ENCODE data around the gene CDH8. TPM values are rescaled to one million over a fixed set of nuclear protein-coding genes. Genes with fewer than 3 reads are reported as not detected.

Gene CDH8
- total and polyA plus RNA-seq, 12 donors = 0.03 to 9.2 (median 0.40) TPM; not detected in 8

DNA sequence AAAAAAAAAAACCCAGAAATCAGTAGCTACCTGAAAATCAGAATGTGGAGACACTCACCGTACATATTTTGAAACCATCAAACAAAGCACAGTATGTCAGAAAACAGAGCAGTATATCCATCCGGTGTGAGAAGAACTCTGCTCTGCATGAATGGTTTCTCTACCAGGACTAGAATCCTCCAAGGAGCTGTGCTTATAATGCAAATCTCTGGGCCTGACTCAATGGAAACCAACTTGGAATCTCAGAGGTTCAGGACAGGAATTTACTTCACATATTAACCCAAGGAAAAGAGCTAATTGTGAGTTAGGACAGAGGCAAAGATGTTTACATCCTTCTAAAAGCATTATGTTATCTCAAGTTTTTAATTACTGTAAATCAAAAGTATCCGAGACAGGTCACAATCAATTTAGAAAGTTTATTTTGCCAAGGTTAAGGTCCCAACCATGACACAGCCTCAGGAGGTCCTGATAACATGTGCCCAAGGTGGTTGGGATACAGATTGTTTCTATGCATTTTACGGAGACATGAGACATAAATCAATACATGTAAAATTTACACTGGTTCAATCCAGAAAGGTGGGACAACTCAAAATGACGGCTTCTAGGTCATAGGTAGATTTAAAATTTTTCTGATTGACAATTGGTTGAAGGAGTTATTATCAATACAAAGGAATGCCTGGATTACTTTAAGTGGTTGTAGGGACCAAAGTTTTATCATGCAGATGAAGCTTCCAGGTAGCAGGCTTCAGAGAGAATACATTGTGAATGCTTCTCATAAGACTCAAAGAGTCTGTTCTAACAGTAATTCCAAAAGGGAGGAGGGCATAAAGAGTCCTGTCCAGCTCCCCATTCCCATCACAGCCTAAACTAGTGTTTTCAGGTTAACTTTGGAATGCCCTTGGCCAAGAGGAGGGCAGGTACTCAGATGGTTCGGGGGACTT is 164.1 kb downstream of the CDH8 start:
- no peaks in the 10 kb centered on the region for H3K27me3 ChIP-seq
- DNase-seq = no peak
- no peaks in the 10 kb centered on the region for H3K4me1 ChIP-seq (replicated peaks in 1 of 2)
- 84 to 87% (median 86%) methylated on average over 6 of the region's 6 CpGs for WGBS, 4 donors
- H3K4me3 ChIP-seq = no peak overlapping the region
- intact Hi-C loops (cut with DNase I) = no loop called here
- no peaks in the 10 kb centered on the region for H3K36me3 ChIP-seq (replicated peaks in 1 of 2)
- no peak overlapping the region for H3K27ac ChIP-seq
- TF ChIP-seq, protein P1, sequence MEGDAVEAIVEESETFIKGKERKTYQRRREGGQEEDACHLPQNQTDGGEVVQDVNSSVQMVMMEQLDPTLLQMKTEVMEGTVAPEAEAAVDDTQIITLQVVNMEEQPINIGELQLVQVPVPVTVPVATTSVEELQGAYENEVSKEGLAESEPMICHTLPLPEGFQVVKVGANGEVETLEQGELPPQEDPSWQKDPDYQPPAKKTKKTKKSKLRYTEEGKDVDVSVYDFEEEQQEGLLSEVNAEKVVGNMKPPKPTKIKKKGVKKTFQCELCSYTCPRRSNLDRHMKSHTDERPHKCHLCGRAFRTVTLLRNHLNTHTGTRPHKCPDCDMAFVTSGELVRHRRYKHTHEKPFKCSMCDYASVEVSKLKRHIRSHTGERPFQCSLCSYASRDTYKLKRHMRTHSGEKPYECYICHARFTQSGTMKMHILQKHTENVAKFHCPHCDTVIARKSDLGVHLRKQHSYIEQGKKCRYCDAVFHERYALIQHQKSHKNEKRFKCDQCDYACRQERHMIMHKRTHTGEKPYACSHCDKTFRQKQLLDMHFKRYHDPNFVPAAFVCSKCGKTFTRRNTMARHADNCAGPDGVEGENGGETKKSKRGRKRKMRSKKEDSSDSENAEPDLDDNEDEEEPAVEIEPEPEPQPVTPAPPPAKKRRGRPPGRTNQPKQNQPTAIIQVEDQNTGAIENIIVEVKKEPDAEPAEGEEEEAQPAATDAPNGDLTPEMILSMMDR (IDR thresholded peaks at IDR 0.05) = no peak
- TF ChIP-seq POLR2A (IDR thresholded peaks at IDR 0.05) = no peak
- H3K9me3 ChIP-seq (replicated peaks in 1 of 3) = no peaks in the 10 kb centered on the region

DNA sequence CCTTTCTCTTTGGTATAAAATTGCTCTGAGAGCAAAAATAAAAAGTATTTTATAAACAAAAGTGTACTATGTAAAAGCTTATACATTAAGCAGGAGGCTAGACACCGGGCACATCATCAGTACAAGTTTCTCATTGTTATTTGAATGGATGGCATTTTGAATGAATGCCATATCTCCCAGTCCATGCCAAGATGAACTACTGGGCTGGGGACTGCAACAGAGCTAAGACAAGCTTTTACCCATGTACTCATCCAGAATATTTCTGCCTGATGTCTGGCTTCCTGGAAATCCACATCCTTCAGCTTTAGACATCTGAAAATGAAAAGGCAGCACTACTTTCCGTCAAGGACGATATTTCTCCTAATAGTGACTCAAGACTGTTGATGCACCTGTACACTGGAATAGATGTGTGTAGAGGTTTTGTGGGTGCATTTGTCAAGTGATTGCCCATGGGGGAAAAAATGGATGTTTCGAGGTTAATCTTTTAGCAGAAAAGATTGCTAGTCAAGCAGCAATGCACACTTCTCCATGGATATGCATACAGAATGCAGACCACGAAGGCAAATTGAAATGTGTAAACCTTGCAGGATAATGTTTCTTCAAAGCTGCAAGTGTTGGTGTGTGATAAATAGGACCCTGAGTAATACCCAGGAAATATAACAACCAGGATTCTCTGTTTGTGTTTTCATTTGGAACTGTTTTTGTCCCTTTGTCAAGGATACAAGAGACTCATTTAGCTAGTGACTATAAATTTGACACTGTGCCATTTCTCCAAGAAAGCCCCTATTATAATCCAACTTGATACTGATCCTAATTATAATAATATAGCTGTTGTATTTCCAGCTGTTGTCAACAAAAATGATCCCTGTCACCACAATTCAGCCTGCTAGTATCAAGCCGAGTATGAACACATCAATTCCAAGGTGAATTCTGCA is 173.8 kb downstream of the CDH8 start:
- Histone ChIP-seq H3K27me3 (no peaks in the 10 kb centered on the region), H3K9me3 (replicated peaks in 1 of 3) (no peaks in the 10 kb centered on the region), H3K4me1 (replicated peaks in 1 of 2) (no peaks in the 10 kb centered on the region), H3K36me3 (replicated peaks in 1 of 2) (no peaks in the 10 kb centered on the region), H3K27ac (no peak overlapping the region), H3K4me3 (no peak overlapping the region)
- no peak for DNase-seq
- intact Hi-C loops (cut with DNase I) = no loop called here
- 78 to 82% (median 81%) methylated on average over 6 of the region's 6 CpGs for WGBS, 4 donors
- TF ChIP-seq, protein P1 (IDR thresholded peaks at IDR 0.05) = no peak
- TF ChIP-seq POLR2A (IDR thresholded peaks at IDR 0.05) = no peak

DNA sequence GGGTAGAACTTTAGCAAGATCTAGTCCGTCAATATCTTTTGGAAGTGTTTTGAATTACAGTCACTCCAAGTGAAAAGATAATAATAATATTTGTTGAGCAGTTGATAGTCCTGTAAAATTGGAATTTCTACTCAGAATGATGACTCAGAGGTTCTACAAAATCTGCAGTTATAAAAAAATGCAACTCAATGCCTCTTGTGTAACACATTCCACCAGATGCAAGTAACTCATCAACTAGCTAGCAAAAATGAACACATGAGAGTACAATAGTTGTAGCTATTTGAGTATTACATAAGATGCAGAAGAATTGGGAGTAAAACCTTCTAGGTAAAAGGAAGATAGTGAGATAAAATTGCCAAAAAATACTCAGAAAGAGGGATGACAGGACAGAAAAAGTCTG is 177.2 kb downstream of the CDH8 start:
- intact Hi-C loops (cut with DNase I) = no loop called here
- Histone ChIP-seq H3K9me3 (replicated peaks in 1 of 3) (no peaks in the 10 kb centered on the region), H3K27me3 (no peaks in the 10 kb centered on the region), H3K4me3 (no peak overlapping the region), H3K4me1 (replicated peaks in 1 of 2) (no peaks in the 10 kb centered on the region), H3K27ac (no peak overlapping the region), H3K36me3 (replicated peaks in 1 of 2) (no peaks in the 10 kb centered on the region)
- 89 to 98% (median 96%) methylated on average over 1 of the region's 1 CpG for WGBS, 4 donors
- no peak for DNase-seq
- TF ChIP-seq POLR2A (IDR thresholded peaks at IDR 0.05) = no peak
- TF ChIP-seq, protein P1 (IDR thresholded peaks at IDR 0.05) = no peak

DNA sequence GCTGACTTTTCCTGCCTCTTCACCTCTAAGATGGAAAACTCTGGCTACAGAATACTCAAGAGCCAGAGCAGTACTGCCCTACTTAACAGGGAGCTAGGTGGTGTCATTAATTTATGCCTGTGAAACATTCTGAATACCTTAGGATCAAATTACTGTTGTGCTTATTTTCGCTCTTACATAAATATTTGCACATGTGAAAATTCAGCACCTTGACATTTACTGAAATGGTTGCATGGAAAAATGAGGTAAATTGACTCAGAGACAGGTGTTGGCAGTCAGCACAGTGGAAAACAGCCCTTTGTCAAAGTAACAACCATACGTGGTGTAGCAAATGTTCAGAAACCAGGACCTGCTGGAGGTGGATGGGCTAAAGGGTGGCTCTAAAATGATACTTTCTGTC is 193.6 kb downstream of the CDH8 start:
- Histone ChIP-seq H3K36me3 (replicated peaks in 1 of 2) (no peaks in the 10 kb centered on the region), H3K4me1 (replicated peaks in 1 of 2) (no peaks in the 10 kb centered on the region), H3K9me3 (replicated peaks in 1 of 3) (no peaks in the 10 kb centered on the region), H3K27me3 (no peaks in the 10 kb centered on the region), H3K4me3 (no peak overlapping the region), H3K27ac (no peak overlapping the region)
- 49 to 74% (median 67%) methylated on average over 2 of the region's 2 CpGs for WGBS, 4 donors
- no peak for TF ChIP-seq POLR2A (IDR thresholded peaks at IDR 0.05)
- TF ChIP-seq, protein P1 (IDR thresholded peaks at IDR 0.05) = no peak
- no peak for DNase-seq
- intact Hi-C loops (cut with DNase I) = no loop called here
